HCT116 (cell line): Measurements from ENCODE around the gene LCN10. TPM values are rescaled to one million over a fixed set of nuclear protein-coding genes. Genes with fewer than 3 reads are reported as not detected.

ENCODE experiments used
- ATAC-seq: fragments of 200-7000 bp; cut with Tn5 transposase; 2 replicates; pipeline ENCODE4 v1.9.1; 2020; ENCODE audit warnings: mild to moderate bottlenecking, moderate library complexity
- BruUV-seq: library from RNA; stranded (reverse); fragments of 400-500 nt; replicated peaks from 2 replicates; lab custom pipeline; 2021; lab: Mats Ljungman, UMichigan
- CTCF ChIA-PET: fragments of 300-600 bp; sonication (Branson Sonifier 250); formaldehyde crosslinking; loops from one replicate; lab custom pipeline; 2021; ENCODE audit warnings: antibody characterized with exemption; lab: Charles Lee
- POLR2A ChIA-PET: fragments of 300-600, 350-600 bp; sonication (Branson Sonifier 250); formaldehyde crosslinking; loops from one replicate; lab custom pipeline; 2021; ENCODE audit warnings: antibody characterized with exemption; lab: Charles Lee
- RAD21 ChIA-PET, 2 experiments: fragments of 300-600 bp; sonication (Branson Sonifier 250); formaldehyde crosslinking; loops; one replicate each; lab custom pipeline; 2023; ENCODE audit warnings: low total read pairs in 2 of 2; ENCODE audit not compliant: uncharacterized antibody in 2 of 2, unreplicated experiment in 2 of 2, low non-redundant PET in 1 of 2; lab: Charles Lee
- DNase-seq: peaks from one replicate; pipeline ENCODE4 v3.0.0-alpha.2; 2010; ENCODE audit warnings: low read depth, low spot score
- H2AFZ ChIP-seq: fragments of 200-600 bp; shearing (Covaris generic), sonication (generic); 2 replicates; pipeline ENCODE4 v1.6.1; 2017; ENCODE audit warnings: low read depth, mixed run types, mixed read lengths, antibody characterized with exemption, low read length; ENCODE audit not compliant: poor library complexity, severe bottlenecking
- H3K27ac ChIP-seq: 2 replicates; pipeline ENCODE4 v1.5.1; 2012; ENCODE audit warnings: low read depth, low read length
- H3K27me3 ChIP-seq: fragments of 200-600 bp; sonication (generic); 2 replicates; pipeline ENCODE4 v1.6.1; 2016; ENCODE audit warnings: mixed run types, low read length, mixed read lengths; ENCODE audit not compliant: insufficient read depth
- H3K36me3 ChIP-seq, 2 experiments: fragments of 200-500 bp in 1 of 2; fragments of 200-600 bp in 1 of 2; sonication (Bioruptor generic) in 1 of 2; sonication (generic) in 1 of 2; 2 replicates each; pipeline versions ENCODE4 v1.5.1 to v1.6.1; 2014 to 2016; ENCODE audit warnings: low read length in 2 of 2, inconsistent platforms in 1 of 2, mixed read lengths in 1 of 2, mixed run types in 1 of 2; ENCODE audit not compliant: insufficient read depth in 2 of 2, control insufficient read depth in 1 of 2
- H3K4me1 ChIP-seq, 2 experiments: fragments of 200-600 bp in 1 of 2; sonication (generic) in 1 of 2; 2 replicates each; pipeline versions ENCODE4 v1.5.1 to v1.6.1; 2012 to 2017; ENCODE audit warnings: low read length in 2 of 2, inconsistent platforms in 1 of 2, mild to moderate bottlenecking in 1 of 2, mixed read lengths in 1 of 2, mixed run types in 1 of 2, moderate library complexity in 1 of 2; ENCODE audit not compliant: insufficient read depth in 2 of 2, control insufficient read depth in 1 of 2
- H3K4me2 ChIP-seq: fragments of 200-600 bp; sonication (generic); 2 replicates; pipeline ENCODE4 v1.6.1; 2017; ENCODE audit warnings: mixed run types, low read length, mixed read lengths
- H3K4me3 ChIP-seq, 2 experiments: fragments of 200-600 bp in 1 of 2; sonication (generic) in 1 of 2; replicated peaks in 1 of 2; 2 replicates each; pipeline ENCODE4 v1.5.1; 2011 to 2016; ENCODE audit warnings: low read length in 2 of 2, control low read depth in 1 of 2, low read depth in 1 of 2, mild to moderate bottlenecking in 1 of 2, mixed read lengths in 1 of 2, mixed run types in 1 of 2
- H3K79me2 ChIP-seq: fragments of 200-600 bp; sonication (generic); 2 replicates; pipeline ENCODE4 v1.6.1; 2017; ENCODE audit warnings: mild to moderate bottlenecking, mixed run types, low read length, moderate library complexity, mixed read lengths; ENCODE audit not compliant: insufficient read depth
- H3K9ac ChIP-seq: fragments of 200-600 bp; sonication (generic); 2 replicates; pipeline ENCODE4 v1.6.1; 2016; ENCODE audit warnings: low read length, mixed read lengths
- H3K9me2 ChIP-seq: fragments of 200-600 bp; sonication (generic), shearing (Covaris generic); 2 replicates; pipeline ENCODE4 v1.6.1; 2017; ENCODE audit warnings: mixed run types, mild to moderate bottlenecking, moderate library complexity; ENCODE audit not compliant: insufficient read depth
- H3K9me3 ChIP-seq, 2 experiments: fragments of 200-500 bp in 1 of 2; fragments of 200-600 bp in 1 of 2; sonication (Bioruptor generic) in 1 of 2; sonication (generic) in 1 of 2; 2 replicates each; pipeline ENCODE4 v1.6.1; 2014 to 2017; ENCODE audit warnings: low read length in 2 of 2, mixed read lengths in 2 of 2, inconsistent platforms in 1 of 2, low read depth in 1 of 2, mild to moderate bottlenecking in 1 of 2, mixed run types in 1 of 2, moderate library complexity in 1 of 2; ENCODE audit not compliant: control insufficient read depth in 1 of 2, insufficient read depth in 1 of 2
- H4K20me1 ChIP-seq: fragments of 200-600 bp; sonication (generic), shearing (Covaris generic); 2 replicates; pipeline ENCODE4 v1.6.1; 2017; ENCODE audit warnings: mixed run types, mild to moderate bottlenecking, moderate library complexity; ENCODE audit not compliant: insufficient read depth
- ATF3 ChIP-seq: IDR thresholded peaks from 2 replicates; pipeline ENCODE4 v1.6.1; 2012
- CEBPB ChIP-seq: IDR thresholded peaks from 2 replicates; pipeline ENCODE4 v1.6.1; 2012; ENCODE audit warnings: low read depth
- EZH2 ChIP-seq: fragments of 200-600 bp; sonication (generic); IDR thresholded peaks from 2 replicates; pipeline ENCODE4 v1.6.1; 2017; ENCODE audit warnings: antibody characterized with exemption, mixed run types
- EZH2phosphoT487 ChIP-seq: fragments of 200-600 bp; IDR thresholded peaks from 2 replicates; pipeline ENCODE4 v1.6.1; 2018; ENCODE audit warnings: antibody characterized with exemption, borderline replicate concordance
- FOSL1 ChIP-seq: IDR thresholded peaks from 2 replicates; pipeline ENCODE4 v1.6.1; 2012; ENCODE audit warnings: low read depth
- JUND ChIP-seq: IDR thresholded peaks from 2 replicates; pipeline ENCODE4 v1.6.1; 2012
- POLR2AphosphoS5 ChIP-seq: IDR thresholded peaks from 2 replicates; pipeline ENCODE4 v1.6.1; 2011; ENCODE audit warnings: mild to moderate bottlenecking, low read depth, low read length, moderate library complexity
- REST ChIP-seq: IDR thresholded peaks from 2 replicates; pipeline ENCODE4 v1.6.1; 2012; ENCODE audit warnings: low read depth
- SIN3A ChIP-seq: IDR thresholded peaks from 2 replicates; pipeline ENCODE4 v1.6.1; 2012; ENCODE audit warnings: low read depth
- SRF ChIP-seq: IDR thresholded peaks from 2 replicates; pipeline ENCODE4 v1.6.1; 2012; ENCODE audit warnings: low read depth
- TCF7L2 ChIP-seq: IDR thresholded peaks from 2 replicates; pipeline ENCODE4 v1.7.0; 2011; ENCODE audit warnings: borderline replicate concordance, inconsistent platforms; ENCODE audit not compliant: insufficient read depth, insufficient read length; ENCODE audit errors: extremely low read depth
- YY1 ChIP-seq: IDR thresholded peaks from 2 replicates; pipeline ENCODE4 v1.6.1; 2011; ENCODE audit warnings: low read length, low read depth, moderate library complexity, mild to moderate bottlenecking; ENCODE audit not compliant: insufficient replicate concordance; ENCODE audit errors: extremely low read depth
- ZBTB33 ChIP-seq: IDR thresholded peaks from 2 replicates; pipeline ENCODE4 v1.6.1; 2011; ENCODE audit warnings: mild to moderate bottlenecking, low read length, moderate library complexity; ENCODE audit not compliant: insufficient replicate concordance; ENCODE audit errors: extremely low read depth
- ZFX ChIP-seq: fragments of 450-650 bp; IDR thresholded peaks from 2 replicates; pipeline ENCODE4 v1.6.1; 2017
- intact Hi-C: fragments of 100-400 bp; cut with micrococcal nuclease; formaldehyde crosslinking; loops from 2 replicates; pipeline ENCODE4 v1.10.0; 2022
- total RNA-seq: library from RNA; stranded (reverse); gene quantifications from one replicate; pipeline ENCODE4 v1.2.1, GENCODE V29; 2021; ENCODE audit not compliant: unreplicated experiment

Gene LCN10
- total RNA-seq, 1 experiment from 2014 or later = not detected

GRCh38 chr9:136723362-136723976 is 19.3 kb downstream of the LCN10 start:
- POLR2A ChIA-PET = no interaction called here
- CTCF ChIA-PET = interaction anchor here (0.9 kb wide), 1 partner anchor 34 kb away, joined by 3 read pairs; the partner anchor contains the start of gene LCN8
- Histone ChIP-seq H3K9me3 (no peaks in the 10 kb centered on the region), H3K9ac (no peak overlapping the region), H3K9me2 (no peaks in the 10 kb centered on the region), H3K27ac (peak overlapping the region; percentile 52), H3K27me3 (no peaks in the 10 kb centered on the region), H3K4me2 (no peak overlapping the region), H2AFZ (no peak overlapping the region), H3K36me3 (peaks cover 19 to 46% of the 10 kb centered on the region in 2 experiments; a peak in 3 of 4 replicates), H3K79me2 (peaks cover 44% of the 10 kb centered on the region), H3K4me1 (peaks cover 9 to 51% of the 10 kb centered on the region in 2 experiments; a peak in 3 of 4 replicates), H3K4me3 (no peak overlapping the region), H4K20me1 (peaks cover 37% of the 10 kb centered on the region; the same call in 1 of the 2 replicates)
- no TSS peak for BruUV-seq
- RAD21 ChIA-PET = no interaction called here
- no peak for DNase-seq
- no peak for TF ChIP-seq ATF3
- no peak for TF ChIP-seq YY1
- TF ChIP-seq SRF = no peak
- TF ChIP-seq EZH2 = no peak
- TF ChIP-seq CEBPB = no peak
- TF ChIP-seq TCF7L2 = no peak
- no peak for TF ChIP-seq EZH2phosphoT487
- TF ChIP-seq ZFX = no peak
- no peak for TF ChIP-seq SIN3A
- peak; percentile 17 for ATAC-seq
- intact Hi-C loops = no loop called here

GRCh38 chr9:136722969-136723356 is 19.8 kb downstream of the LCN10 start:
- no peaks in the 10 kb centered on the region for H3K9me2 ChIP-seq
- no peak overlapping the region for H2AFZ ChIP-seq
- peaks cover 9 to 48% of the 10 kb centered on the region in 2 experiments; a peak in 3 of 4 replicates for H3K4me1 ChIP-seq
- POLR2A ChIA-PET = no interaction called here
- no peak overlapping the region for H3K4me2 ChIP-seq
- no peak overlapping the region for H3K4me3 ChIP-seq
- no peak for DNase-seq
- no peaks in the 10 kb centered on the region for H3K27me3 ChIP-seq
- peaks cover 43% of the 10 kb centered on the region for H3K79me2 ChIP-seq
- BruUV-seq = no TSS peak
- H4K20me1 ChIP-seq = peaks cover 37% of the 10 kb centered on the region; the same call in 1 of the 2 replicates
- H3K9ac ChIP-seq = no peak overlapping the region
- CTCF ChIA-PET = interaction anchor here (0.9 kb wide), 1 partner anchor 35 kb away, joined by 3 read pairs; the partner anchor contains the start of gene LCN8
- peaks cover 19 to 46% of the 10 kb centered on the region in 2 experiments; a peak in 3 of 4 replicates for H3K36me3 ChIP-seq
- intact Hi-C loops = no loop called here
- RAD21 ChIA-PET = no interaction called here
- peak; percentile 30 for ATAC-seq
- H3K9me3 ChIP-seq = no peaks in the 10 kb centered on the region
- peak overlapping the region; percentile 52 for H3K27ac ChIP-seq
- TF ChIP-seq ZBTB33 = no peak
- TF ChIP-seq CEBPB = no peak
- TF ChIP-seq ZFX = no peak; the same call in 1 of the 2 replicates
- no peak for TF ChIP-seq TCF7L2
- TF ChIP-seq REST = no peak
- TF ChIP-seq POLR2AphosphoS5 = no peak
- TF ChIP-seq JUND = no peak
- no peak for TF ChIP-seq SIN3A
- no peak for TF ChIP-seq FOSL1
